ENCODE measurements around the gene C2CD4A. TPM values are rescaled to one million over a fixed set of nuclear protein-coding genes. Genes with fewer than 3 reads are reported as not detected.

C2CD4A gene
- polyA plus RNA-seq, 1 donor = not detected

DNA sequence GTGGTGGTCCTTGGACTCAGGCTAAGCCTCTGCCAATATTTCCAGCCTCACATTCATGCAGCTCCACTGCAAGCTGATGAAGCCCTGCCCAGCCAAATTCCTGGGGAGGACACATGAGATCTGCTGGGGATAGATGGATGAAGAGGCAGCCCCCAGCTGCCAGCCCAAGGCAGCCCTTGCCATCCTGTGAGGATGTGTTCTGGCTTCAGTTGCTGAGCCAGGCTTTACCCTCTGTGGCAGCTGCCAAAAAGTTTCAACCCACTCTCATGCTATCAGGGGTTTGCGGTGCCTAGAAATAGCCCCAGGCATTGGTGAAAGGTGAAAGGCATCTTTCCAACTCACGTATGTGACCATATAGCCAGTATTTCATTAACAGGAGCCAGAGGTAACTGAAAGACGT lies 37.6 kb downstream of the C2CD4A start:
- no peak for DNase-seq

- DNase-seq = no peak
Observed at GRCh38 chr15:62104846-62105245, 38.1 kb downstream of the C2CD4A start.

- no peak for DNase-seq
Observed at GRCh38 chr15:62105266-62105665, 38.5 kb downstream of the C2CD4A start.

- no peak for DNase-seq
Observed at GRCh38 chr15:62106096-62106495, 39.3 kb downstream of the C2CD4A start.

GRCh38 chr15:62107571-62108121 lies 40.9 kb downstream of the C2CD4A start:
- DNase-seq = no peak

DNA sequence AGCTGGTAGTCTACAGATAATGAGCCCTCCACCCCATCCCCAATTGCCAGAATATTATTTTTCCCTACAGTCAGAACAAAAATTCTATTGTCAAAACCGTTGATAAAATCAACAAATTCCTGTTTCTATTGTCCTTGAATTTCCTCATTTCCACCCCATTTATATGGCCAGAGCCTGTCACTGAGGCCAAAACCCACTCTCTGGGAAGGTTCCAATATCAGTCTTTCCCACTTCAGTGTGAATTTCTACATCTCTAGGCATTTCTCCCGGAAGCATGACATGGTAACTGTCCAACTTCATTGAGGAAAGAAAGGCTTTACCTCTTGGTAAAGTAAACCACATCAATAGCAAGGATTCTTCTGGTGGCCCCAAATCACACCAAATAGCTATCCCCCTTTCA lies 41.6 kb downstream of the C2CD4A start:
- no peak for DNase-seq

- DNase-seq = no peak
Observed at GRCh38 chr15:62109437-62109836, 42.7 kb downstream of the C2CD4A start.

DNA sequence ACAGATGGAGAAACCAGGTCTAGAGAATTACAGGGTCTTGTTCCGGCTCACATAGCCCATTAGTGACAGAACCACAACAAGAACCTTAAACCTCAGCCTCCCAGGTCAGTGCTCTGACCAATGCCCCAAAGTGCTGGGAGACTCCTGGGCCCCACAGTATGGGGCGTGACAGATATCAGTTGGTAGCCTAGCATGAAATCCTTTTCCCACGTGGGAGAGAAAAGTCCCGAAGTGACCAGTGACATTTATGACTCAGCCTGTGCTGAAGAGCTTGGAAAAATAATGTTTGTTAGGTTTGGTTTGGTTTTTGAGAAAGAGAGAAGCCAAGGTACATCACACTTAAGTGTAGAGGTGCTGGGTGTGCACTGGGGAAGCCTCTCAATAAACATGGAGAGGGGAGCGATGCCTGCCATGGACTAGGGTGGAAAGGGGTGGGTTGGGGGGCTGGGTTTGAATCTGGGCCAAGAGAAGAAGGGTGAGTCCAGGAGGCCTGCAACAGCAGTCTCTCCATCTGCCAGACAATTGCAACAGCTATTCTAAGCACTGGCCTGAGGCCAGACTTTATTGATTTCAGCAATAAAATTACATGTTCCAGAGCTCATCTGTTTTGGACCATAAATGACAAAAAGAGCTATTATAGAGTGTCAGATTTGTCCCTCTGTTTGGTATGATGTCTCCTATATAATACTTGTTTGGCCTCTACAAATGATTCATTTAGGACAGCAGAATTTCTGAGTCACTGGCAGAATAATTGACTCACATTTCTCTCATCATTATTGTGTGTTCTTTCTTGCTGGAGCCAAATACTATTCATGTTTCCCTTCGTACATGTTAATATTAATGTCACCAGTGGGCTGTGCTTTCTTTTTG lies 43.4 kb downstream of the C2CD4A start:
- DNase-seq = no peak

GRCh38 chr15:62112081-62112480 lies 45.3 kb downstream of the C2CD4A start:
- no peak for DNase-seq

GRCh38 chr15:62112616-62113593 lies 46.1 kb downstream of the C2CD4A start:
- DNase-seq = no peak

GRCh38 chr15:62115847-62116246 lies 49.1 kb downstream of the C2CD4A start:
- DNase-seq = no peak

DNA sequence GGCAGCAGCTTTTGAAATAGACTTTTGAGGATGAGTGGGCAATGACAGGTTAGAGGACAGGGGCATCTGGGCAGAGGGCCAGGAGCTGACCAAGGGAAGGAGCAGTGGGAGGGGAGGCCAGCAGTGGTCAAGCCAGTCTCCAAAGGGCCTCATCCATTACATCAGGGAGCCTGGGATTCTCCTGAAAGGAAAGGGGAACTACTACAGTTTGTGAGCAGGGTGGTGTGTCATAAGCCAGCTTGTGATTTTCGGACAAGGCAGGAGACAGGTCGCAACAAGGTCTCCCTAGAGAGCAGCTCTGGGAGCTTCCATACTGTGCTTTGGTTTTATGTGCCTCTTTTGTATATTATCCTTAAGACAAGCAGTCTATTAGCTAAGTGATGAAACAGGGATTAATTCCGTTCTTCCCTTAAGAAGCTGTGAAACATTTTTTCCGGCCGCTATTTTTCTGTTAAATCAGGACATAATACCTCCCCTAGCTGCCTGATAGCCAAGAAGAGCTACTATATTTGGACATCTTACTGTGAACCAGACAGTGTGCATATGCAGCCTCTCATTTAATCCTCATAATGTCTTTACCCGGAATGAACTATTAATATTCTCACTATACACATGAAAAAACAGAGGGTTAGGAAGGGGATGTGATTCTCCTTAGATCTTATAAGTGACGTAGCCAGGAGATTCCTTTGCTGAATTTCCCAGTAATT lies 51.9 kb downstream of the C2CD4A start:
- DNase-seq = no peak

DNA sequence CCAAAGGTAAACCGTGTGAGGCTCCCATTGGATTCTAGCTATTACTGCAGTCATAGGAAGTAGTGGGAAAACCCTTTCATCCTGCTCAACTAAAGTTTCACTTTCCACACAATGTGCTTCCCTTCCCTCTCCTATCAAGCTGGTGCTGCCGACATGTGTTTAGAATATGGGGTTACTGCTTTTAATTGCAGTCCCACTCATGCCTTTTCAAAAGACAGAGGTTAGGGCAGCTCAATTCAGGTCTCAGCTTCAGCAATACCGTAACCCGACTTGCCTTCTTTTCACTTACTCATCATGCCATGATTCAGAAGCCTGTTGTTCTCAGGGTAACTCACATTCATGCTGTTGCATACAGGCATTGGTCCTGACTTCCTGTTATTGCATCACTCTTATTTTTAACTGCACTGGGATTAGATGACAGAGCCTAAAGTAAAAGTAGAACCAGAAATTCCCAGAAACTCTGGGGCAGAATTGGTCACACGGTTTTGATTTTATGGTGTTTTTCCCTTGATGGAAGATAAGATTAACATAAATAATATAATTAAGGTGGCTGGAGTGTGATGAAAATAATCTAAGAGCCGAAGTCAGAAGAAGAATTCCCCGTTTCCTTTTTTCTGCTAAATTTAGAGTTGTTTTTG lies 52.6 kb downstream of the C2CD4A start:
- no peak for DNase-seq

DNA sequence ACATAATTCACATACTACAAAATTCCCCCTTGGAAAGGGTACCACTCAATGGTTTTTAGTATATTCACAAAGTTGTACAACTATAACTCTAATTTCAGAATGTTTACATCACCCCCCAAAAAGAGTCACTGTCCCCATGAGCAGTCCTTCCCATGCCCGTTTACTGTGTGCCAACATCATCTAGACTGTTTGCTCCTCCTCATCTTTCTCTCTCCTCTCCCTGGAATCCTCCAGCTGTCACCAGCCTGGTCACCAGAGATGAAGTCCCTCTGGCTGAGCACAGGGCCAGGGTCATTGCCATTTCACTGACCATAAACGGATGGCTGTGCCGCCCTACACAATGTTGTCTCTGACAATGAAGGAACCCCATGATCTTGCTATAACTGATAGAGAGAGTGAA lies 53.1 kb downstream of the C2CD4A start:
- no peak for DNase-seq

Other genes with a start within 250 kb of the C2CD4A start
- gene VPS13C, start 6.5 kb upstream of the C2CD4A start, polyA plus RNA-seq (ENCODE audit: insufficient read length) = 28.7 TPM
- 3.4 TPM for gene C2CD4B, start 98.3 kb downstream of the C2CD4A start, polyA plus RNA-seq (ENCODE audit: insufficient read length)